Thoracic aorta (tissue), 2 donors: ENCODE data around the gene PRMT2. TPM values are rescaled to one million over a fixed set of nuclear protein-coding genes. Genes with fewer than 3 reads are reported as not detected.
"Not testable (repeated sequence)": the region's sequence is repeated elsewhere in the genome, so short reads cannot be mapped to it uniquely, and the experiment has no call there.

Experiments used
- ATAC-seq: fragments of 150-250 bp; one replicate; pipeline ENCODE4 v1.8.0; 2017; ENCODE audit warnings: low read depth; ENCODE audit not compliant: insufficient number of reproducible peaks, low FRiP score
- DNase-seq: peaks from one replicate; pipeline ENCODE4 v3.0.0-alpha.2; 2020; ENCODE audit warnings: low spot score
- H3K27ac ChIP-seq, 2 donors: fragments of 200-600 bp; sonication (generic); 1 replicate in 1 of 2; 2 replicates in 1 of 2; pipeline ENCODE4 v1.5.1; 2016; ENCODE audit warnings: mild to moderate bottlenecking in 2 of 2, moderate library complexity in 2 of 2
- H3K27me3 ChIP-seq: fragments of 200-600 bp; sonication (generic); replicated peaks from 2 replicates; pipeline ENCODE4 v1.6.0; 2016; ENCODE audit warnings: mild to moderate bottlenecking; ENCODE audit not compliant: insufficient read depth
- H3K36me3 ChIP-seq: fragments of 200-600 bp; sonication (generic); one replicate; pipeline ENCODE4 v1.5.1; 2016
- H3K4me1 ChIP-seq, 2 donors: fragments of 200-600 bp; sonication (generic); 1 replicate in 1 of 2; 2 replicates in 1 of 2; pipeline versions ENCODE4 v1.5.1 to v1.6.0; 2016; ENCODE audit warnings: low read depth in 2 of 2, mild to moderate bottlenecking in 1 of 2; ENCODE audit not compliant: control insufficient read depth in 1 of 2
- H3K4me3 ChIP-seq: fragments of 200-600 bp; sonication (generic); 2 replicates; pipeline ENCODE4 v1.5.1; 2016; ENCODE audit warnings: mild to moderate bottlenecking
- H3K9me3 ChIP-seq: fragments of 200-600 bp; sonication (generic); 2 replicates; pipeline ENCODE4 v1.5.1; 2016
- CTCF ChIP-seq: fragments of 200-600 bp; sonication (generic); IDR thresholded peaks from one replicate; pipeline ENCODE4 v1.5.1; 2019; ENCODE audit warnings: antibody characterized with exemption
- total RNA-seq, 2 donors: library from RNA; depleted of rRNA; stranded (reverse); fragments of >200 nt; gene quantifications; one replicate each; pipeline versions ENCODE4 v1.1.0 to v1.2.3, GENCODE V29; 2016

PRMT2 gene
- total RNA-seq, 2 donors from 2014 or later = 125 to 126 TPM

- Histone ChIP-seq H3K27ac (no peak overlapping the region), H3K36me3 (peaks cover 23% of the 10 kb centered on the region), H3K4me3 (no peak overlapping the region), H3K27me3 (no peaks in the 10 kb centered on the region), H3K9me3 (no peaks in the 10 kb centered on the region), H3K4me1 (peaks cover 13 to 15% of the 10 kb centered on the region in 2 donors)
- no peak for ATAC-seq
- TF ChIP-seq CTCF = no peak
- DNase-seq = no peak
Measured at GRCh38 chr21:46664316-46664995, 29.0 kb downstream of the PRMT2 start.

GRCh38 chr21:46665566-46665965, 30.1 kb downstream of the PRMT2 start:
- no peaks in the 10 kb centered on the region for H3K27me3 ChIP-seq
- H3K9me3 ChIP-seq = no peaks in the 10 kb centered on the region
- ATAC-seq = no peak
- no peak for TF ChIP-seq CTCF
- H3K27ac ChIP-seq = no peak overlapping the region
- H3K36me3 ChIP-seq = peaks cover 20% of the 10 kb centered on the region
- peaks cover 13 to 15% of the 10 kb centered on the region in 2 donors for H3K4me1 ChIP-seq
- no peak overlapping the region for H3K4me3 ChIP-seq
- DNase-seq = no peak

- ATAC-seq (no peak), DNase-seq (no peak)
- TF ChIP-seq CTCF = no peak
- Histone ChIP-seq H3K36me3 (peaks cover 20% of the 10 kb centered on the region), H3K27me3 (no peaks in the 10 kb centered on the region), H3K9me3 (no peaks in the 10 kb centered on the region), H3K27ac (no peak overlapping the region), H3K4me3 (peak overlapping the region; percentile 70), H3K4me1 (peaks cover 13 to 15% of the 10 kb centered on the region in 2 donors)
Measured at GRCh38 chr21:46666941-46667740, 31.7 kb downstream of the PRMT2 start.

GRCh38 chr21:46667741-46668380, 32.4 kb downstream of the PRMT2 start:
- DNase-seq (no peak), ATAC-seq (no peak)
- H3K9me3 ChIP-seq = no peaks in the 10 kb centered on the region
- peaks cover 20% of the 10 kb centered on the region for H3K36me3 ChIP-seq
- TF ChIP-seq CTCF = no peak
- no peak overlapping the region for H3K27ac ChIP-seq
- no peaks in the 10 kb centered on the region for H3K27me3 ChIP-seq
- H3K4me1 ChIP-seq = peaks cover 13 to 15% of the 10 kb centered on the region in 2 donors
- peak overlapping the region; percentile 70 for H3K4me3 ChIP-seq

GRCh38 chr21:46668381-46668780, 32.9 kb downstream of the PRMT2 start:
- Histone ChIP-seq H3K4me1 (peaks cover 13 to 15% of the 10 kb centered on the region in 2 donors), H3K27me3 (no peaks in the 10 kb centered on the region), H3K4me3 (peak overlapping the region; percentile 70), H3K36me3 (peaks cover 17% of the 10 kb centered on the region), H3K9me3 (no peaks in the 10 kb centered on the region), H3K27ac (no peak overlapping the region)
- TF ChIP-seq CTCF = no peak
- DNase-seq (no peak), ATAC-seq (no peak)

- H3K27ac ChIP-seq, ATAC-seq, H3K4me3 ChIP-seq, DNase-seq, H3K9me3 ChIP-seq, H3K27me3 ChIP-seq: not testable (repeated sequence)
- peaks cover 13 to 15% of the 10 kb centered on the region in 2 donors for H3K4me1 ChIP-seq
- H3K36me3 ChIP-seq = peaks cover 12% of the 10 kb centered on the region
Measured at GRCh38 chr21:46668904-46669303, 33.4 kb downstream of the PRMT2 start.
